Measurements from ENCODE around the gene PSMD4.
A peak's percentile ranks its signal among the peaks of the same experiment; 100 is the strongest.

Gene PSMD4

DNA sequence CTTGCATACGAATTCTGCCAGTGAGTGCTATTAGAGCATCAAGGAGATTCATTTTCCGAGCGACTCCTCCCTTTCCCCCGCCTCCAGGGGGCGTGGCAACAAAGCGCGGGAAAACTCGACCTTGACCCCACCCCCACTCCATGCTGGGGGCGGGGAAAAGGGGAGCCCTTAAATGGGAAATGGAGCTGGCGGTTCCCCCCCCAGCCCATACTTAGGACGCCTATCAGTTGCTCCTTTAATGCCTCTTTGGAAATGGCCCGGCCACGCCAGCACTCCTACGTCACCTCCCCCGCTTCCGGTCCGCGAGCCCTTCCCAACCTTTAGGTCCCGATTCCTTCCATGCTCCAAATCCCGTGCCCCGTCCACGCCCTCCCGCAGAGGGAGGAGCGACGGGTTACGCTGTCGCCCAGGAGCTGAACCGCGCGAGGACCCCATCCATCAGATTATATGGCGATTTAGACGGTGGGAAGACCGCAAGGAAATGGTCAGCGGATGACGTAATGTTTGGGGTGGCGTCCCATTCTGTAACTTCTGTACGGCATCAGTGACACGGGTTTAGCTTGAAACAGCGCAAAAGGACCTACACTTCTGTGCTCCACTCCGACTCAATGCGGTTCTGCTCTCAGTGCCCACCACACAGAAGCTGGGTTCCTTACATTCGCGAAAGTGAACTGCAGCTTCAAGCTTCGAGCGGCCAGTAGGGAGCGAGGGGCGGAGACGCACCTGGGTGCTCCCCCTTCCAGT is 26.9 kb downstream of the PSMD4 start:
- peaks cover 17% of the 10 kb centered on the region for H3K4me1 Mint-ChIP-seq
- TF ChIP-seq, protein P1, sequence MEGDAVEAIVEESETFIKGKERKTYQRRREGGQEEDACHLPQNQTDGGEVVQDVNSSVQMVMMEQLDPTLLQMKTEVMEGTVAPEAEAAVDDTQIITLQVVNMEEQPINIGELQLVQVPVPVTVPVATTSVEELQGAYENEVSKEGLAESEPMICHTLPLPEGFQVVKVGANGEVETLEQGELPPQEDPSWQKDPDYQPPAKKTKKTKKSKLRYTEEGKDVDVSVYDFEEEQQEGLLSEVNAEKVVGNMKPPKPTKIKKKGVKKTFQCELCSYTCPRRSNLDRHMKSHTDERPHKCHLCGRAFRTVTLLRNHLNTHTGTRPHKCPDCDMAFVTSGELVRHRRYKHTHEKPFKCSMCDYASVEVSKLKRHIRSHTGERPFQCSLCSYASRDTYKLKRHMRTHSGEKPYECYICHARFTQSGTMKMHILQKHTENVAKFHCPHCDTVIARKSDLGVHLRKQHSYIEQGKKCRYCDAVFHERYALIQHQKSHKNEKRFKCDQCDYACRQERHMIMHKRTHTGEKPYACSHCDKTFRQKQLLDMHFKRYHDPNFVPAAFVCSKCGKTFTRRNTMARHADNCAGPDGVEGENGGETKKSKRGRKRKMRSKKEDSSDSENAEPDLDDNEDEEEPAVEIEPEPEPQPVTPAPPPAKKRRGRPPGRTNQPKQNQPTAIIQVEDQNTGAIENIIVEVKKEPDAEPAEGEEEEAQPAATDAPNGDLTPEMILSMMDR (IDR thresholded peaks at IDR 0.05; ENCODE audit: unreplicated experiment in 3 of 3), result no peak
- peak overlapping the region; percentile 98 to 100 (median 99) for H3K27ac Mint-ChIP-seq
- H3K9me3 Mint-ChIP-seq, result no peaks in the 10 kb centered on the region
- peak overlapping the region; percentile 98 to 99 (median 98) for H3K4me3 Mint-ChIP-seq
- no peaks in the 10 kb centered on the region for H3K27me3 Mint-ChIP-seq (ENCODE audit: low read depth)
- peaks cover 11% of the 10 kb centered on the region for H3K36me3 Mint-ChIP-seq (ENCODE audit: low read depth)

DNA sequence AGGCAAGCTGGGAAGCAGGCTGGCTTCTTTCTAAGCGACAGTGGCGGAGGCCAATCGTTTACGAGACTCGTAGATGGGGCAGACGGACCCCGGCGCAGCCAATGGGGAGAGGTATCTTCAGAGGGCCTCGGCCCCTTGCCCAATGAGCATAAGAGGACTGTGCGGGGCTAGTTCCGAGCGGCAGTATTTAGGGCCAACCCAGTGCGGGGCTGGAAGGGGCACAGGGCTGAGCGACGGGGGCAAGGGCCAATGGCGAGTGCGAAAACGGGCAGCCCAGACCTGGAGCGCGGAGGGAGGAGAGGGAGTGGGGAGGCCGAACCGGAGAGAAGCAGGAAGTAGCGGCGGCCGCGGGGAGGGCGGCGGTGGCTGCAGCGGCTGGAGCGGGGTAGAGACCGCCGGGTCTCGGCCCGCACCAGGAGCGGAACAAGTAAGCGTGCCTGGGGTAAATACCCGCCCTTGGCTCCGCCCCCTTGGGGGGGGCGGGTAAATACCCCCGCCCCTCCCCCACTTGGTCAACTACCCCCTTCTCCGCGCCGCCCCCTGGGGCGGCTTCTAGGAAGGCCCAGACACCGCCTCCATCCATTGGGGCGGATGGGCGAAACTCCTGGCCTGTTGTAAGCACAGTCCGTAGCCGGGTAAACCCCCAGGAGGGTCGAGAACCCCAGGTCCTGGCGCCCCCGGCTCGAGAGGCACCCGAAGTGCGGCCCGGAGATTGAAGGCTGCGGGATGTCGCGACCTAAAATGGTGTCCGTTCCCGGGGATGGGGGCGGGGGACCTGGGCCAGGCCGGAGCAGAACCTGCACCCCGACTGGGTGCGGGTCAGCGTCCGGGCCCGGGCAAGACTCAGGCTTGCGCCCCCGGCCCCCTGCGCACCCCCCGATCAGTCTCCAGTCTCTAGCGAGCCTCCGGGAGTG is 27.7 kb downstream of the PSMD4 start, which contains the start of gene ZNF687:
Gene ZNF687, plus strand, starts transcription at position 331 of the 914 bp plus-strand sequence. CDS start 3,993 bp downstream, outside the sequence.
- TF ChIP-seq, protein P1 (IDR thresholded peaks at IDR 0.05; ENCODE audit: unreplicated experiment in 3 of 3), result no peak
- Mint-ChIP-seq H3K27me3 (ENCODE audit: low read depth) (no peaks in the 10 kb centered on the region), H3K9me3 (no peaks in the 10 kb centered on the region), H3K4me3 (peak within 1 kb of the TSS; percentile 98 to 99 (median 98)), H3K27ac (peak within 1 kb of the TSS; percentile 98 to 100 (median 99)), H3K4me1 (peaks cover 17% of the 10 kb centered on the region), H3K36me3 (ENCODE audit: low read depth) (peaks cover 16% of the 10 kb centered on the region)

DNA sequence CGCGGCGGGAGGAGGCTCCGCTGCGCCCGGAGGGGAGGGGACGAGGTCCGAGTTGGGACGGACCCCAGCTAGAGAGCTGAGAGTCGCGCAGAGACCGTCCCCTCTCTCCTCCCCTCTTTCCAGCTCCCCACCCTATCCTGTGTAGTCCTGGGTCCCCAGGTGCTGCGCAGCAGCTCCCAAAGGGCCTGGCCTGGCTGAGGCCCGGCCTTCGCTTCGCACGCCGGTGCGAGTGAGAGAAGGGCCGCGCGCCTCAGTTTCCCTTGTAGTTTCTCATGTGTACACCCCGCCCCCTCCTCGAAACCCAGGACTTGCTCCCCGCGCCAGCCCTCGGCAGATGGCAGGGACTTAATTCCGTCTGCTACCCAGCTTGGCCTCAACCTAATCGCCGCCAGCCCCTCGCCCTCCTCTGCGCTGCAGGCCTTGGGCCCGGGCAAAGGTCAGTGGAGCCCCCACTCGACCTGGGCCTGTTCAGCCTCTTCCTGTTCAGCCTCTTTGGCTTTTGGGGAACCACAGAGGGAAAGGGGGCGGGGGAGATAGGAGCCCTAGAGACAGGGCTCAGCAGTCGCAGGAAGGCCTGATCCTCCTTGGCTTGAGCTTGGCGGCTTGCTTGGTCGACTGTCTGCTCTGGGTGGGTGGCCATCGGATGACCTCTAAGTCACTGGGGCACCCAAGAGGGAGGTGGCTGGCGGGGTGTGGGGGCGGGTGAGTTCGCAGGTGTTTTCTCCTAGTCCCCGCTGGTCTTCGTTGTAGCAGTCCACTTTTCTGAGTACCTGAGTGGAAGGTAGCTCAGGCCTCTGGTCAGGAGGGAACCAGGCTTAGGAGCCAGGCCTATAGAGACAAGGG is 28.6 kb downstream of the PSMD4 start:
- Mint-ChIP-seq H3K4me3 (peak overlapping the region; percentile 94 to 99 (median 96)), H3K27ac (peak overlapping the region; percentile 79 to 94 (median 85)), H3K9me3 (no peaks in the 10 kb centered on the region), H3K27me3 (ENCODE audit: low read depth) (no peaks in the 10 kb centered on the region), H3K4me1 (peaks cover 17% of the 10 kb centered on the region), H3K36me3 (ENCODE audit: low read depth) (peaks cover 17% of the 10 kb centered on the region)
- TF ChIP-seq, protein P1 (IDR thresholded peaks at IDR 0.05; ENCODE audit: unreplicated experiment in 3 of 3), result no peak

DNA sequence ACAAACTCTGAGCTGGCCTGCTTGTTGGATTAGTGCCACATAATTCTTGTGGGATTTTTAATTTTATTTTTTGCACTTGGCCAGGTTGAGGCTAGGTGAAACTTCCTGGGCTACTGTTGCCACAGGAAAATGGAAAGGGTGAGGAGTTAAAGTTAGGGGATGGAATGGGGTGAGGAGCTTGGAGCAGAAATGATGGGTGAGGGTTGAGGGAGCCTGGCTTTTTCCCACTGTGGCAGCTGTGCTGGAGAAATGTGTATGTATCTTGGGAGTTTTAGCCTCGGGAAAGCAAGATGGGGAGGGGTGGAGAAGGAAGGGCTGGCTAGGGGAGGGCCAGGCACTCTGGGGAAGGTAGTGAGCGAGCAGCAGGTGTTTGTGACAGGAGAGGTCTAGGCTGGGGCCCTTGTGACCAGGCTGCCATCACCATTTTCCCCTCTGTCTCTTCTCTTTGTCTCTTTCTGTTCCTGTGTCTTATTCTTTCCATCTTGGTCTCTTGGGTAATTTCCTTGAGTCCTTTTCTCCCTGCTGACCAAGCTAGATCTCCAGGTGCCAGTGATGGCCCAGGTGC is 29.6 kb downstream of the PSMD4 start:
- Mint-ChIP-seq H3K27me3 (ENCODE audit: low read depth) (no peaks in the 10 kb centered on the region), H3K9me3 (no peaks in the 10 kb centered on the region), H3K36me3 (ENCODE audit: low read depth) (peaks cover 26% of the 10 kb centered on the region), H3K4me1 (peaks cover 17% of the 10 kb centered on the region), H3K4me3 (peak overlapping the region; percentile 94 to 99 (median 96)), H3K27ac (peak overlapping the region; percentile 79 to 94 (median 85))
- TF ChIP-seq, protein P1 (IDR thresholded peaks at IDR 0.05; ENCODE audit: unreplicated experiment in 3 of 3), result no peak

DNA sequence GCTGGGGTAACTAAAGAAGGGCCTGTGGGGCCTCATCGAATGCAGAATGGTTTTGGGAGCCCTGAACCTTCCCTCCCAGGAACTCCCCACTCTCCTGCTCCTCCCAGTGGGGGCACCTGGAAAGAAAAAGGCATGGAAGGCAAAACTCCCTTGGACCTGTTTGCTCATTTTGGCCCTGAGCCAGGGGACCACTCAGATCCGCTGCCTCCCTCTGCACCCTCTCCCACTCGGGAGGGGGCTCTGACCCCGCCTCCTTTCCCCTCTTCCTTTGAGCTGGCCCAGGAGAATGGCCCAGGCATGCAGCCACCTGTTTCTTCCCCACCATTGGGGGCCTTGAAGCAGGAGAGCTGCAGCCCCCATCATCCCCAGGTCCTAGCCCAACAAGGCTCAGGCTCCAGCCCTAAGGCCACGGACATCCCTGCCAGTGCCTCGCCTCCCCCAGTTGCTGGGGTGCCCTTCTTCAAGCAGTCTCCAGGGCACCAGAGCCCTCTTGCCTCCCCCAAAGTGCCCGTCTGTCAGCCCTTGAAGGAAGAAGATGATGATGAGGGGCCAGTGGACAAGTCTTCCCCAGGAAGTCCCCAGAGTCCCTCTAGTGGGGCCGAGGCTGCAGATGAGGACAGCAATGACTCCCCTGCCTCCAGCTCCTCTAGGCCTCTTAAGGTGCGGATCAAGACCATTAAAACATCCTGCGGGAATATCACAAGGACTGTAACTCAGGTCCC is 32.2 kb downstream of the PSMD4 start:
- Mint-ChIP-seq H3K27me3 (ENCODE audit: low read depth) (no peaks in the 10 kb centered on the region), H3K27ac (no peak overlapping the region)
- TF ChIP-seq, protein P1 (IDR thresholded peaks at IDR 0.05; ENCODE audit: unreplicated experiment in 3 of 3), result no peak

More for the DNA sequence above, 32.2 kb downstream of the PSMD4 start:
- no peaks in the 10 kb centered on the region for H3K9me3 Mint-ChIP-seq
- H3K36me3 Mint-ChIP-seq (ENCODE audit: low read depth), result peaks cover 33% of the 10 kb centered on the region
- H3K4me1 Mint-ChIP-seq, result peaks cover 17% of the 10 kb centered on the region
- peak overlapping the region in 1 of 3 experiments; percentile 26 for H3K4me3 Mint-ChIP-seq

Data from nephron (organoid).